ENCODE measurements around the gene OR13C9. TPM values are rescaled to one million over a fixed set of nuclear protein-coding genes. Genes with fewer than 3 reads are reported as not detected.

Gene OR13C9
- total and polyA plus RNA-seq, 2 donors (not counting 3 experiments of a cell fraction or from before 2014, with no cell fraction given) = not detected

GRCh38 chr9:104572612-104573011 lies 45.4 kb downstream of the OR13C9 start:
- CTCF ChIA-PET = no interaction called here
- H4K20me1 ChIP-seq (replicated peaks; ENCODE audit: control insufficient read depth, extremely low read depth, insufficient read depth, low read length) = no peaks in the 10 kb centered on the region
- no TSS peak for BruUV-seq (replicated peaks)
- H3K27ac ChIP-seq (ENCODE audit: insufficient read depth, low read depth, low read length) = no peak overlapping the region
- no peak overlapping the region for H3K9ac ChIP-seq (replicated peaks; ENCODE audit: extremely low read depth, insufficient read depth, low read length)
- H3K4me3 ChIP-seq (replicated peaks in 1 of 3; ENCODE audit: insufficient read depth in 1 of 3, low read depth in 1 of 3, low read length in 3 of 3) = no peak overlapping the region
- intact Hi-C loops (cut with micrococcal nuclease) = no loop called here
- dilution Hi-C loops (cut with MboI; ENCODE audit: extremely low pct_ligation_motif_present, low sequenced_read_pairs) = no loop called here
- H3K9me1 ChIP-seq (replicated peaks; ENCODE audit: control insufficient read depth, extremely low read depth, insufficient read depth, low read length) = no peaks in the 10 kb centered on the region
- H3K9me3 ChIP-seq (replicated peaks; ENCODE audit: control insufficient read depth, insufficient read depth, low read length) = peaks cover 2% of the 10 kb centered on the region
- H3K27me3 ChIP-seq (ENCODE audit: control insufficient read depth in 2 of 2, insufficient read depth in 2 of 2, low read length in 2 of 2) = no peaks in the 10 kb centered on the region
- H3K79me2 ChIP-seq (ENCODE audit: control insufficient read depth, insufficient read depth, low read length) = no peaks in the 10 kb centered on the region
- DNase-seq (ENCODE audit: low read depth, low spot score) (no peak), FAIRE-seq (no peak)
- TF ChIP-seq POLR2A (IDR thresholded peaks at IDR 0.05; ENCODE audit: low read depth, low read length) (no peak), POLR2AphosphoS5 (IDR thresholded peaks at IDR 0.05; ENCODE audit: insufficient read depth, low read depth, low read length) (no peak), GATA2 (IDR thresholded peaks at IDR 0.05; ENCODE audit: insufficient read depth, insufficient read length, low read depth, low read length) (no peak), FOS (IDR thresholded peaks at IDR 0.05; ENCODE audit: borderline replicate concordance, insufficient read depth, low read length) (no peak), CTCF (IDR thresholded peaks at IDR 0.05; ENCODE audit: extremely low read depth in 1 of 2, insufficient read depth in 1 of 2, low read depth in 1 of 2, low read length in 2 of 2) (no peak), MAX (IDR thresholded peaks at IDR 0.05; ENCODE audit: insufficient read depth, insufficient read length) (no peak), MYC (IDR thresholded peaks at IDR 0.05; ENCODE audit: low read depth, low read length) (no peak), EZH2 (IDR thresholded peaks at IDR 0.05; ENCODE audit: borderline replicate concordance, low read depth, low read length, severe bottlenecking) (no peak), JUN (IDR thresholded peaks at IDR 0.05; ENCODE audit: borderline replicate concordance, insufficient read depth, insufficient read length, low read depth) (no peak)
- POLR2A ChIA-PET = no interaction called here
- H2AFZ ChIP-seq (ENCODE audit: low read depth, low read length) = no peak overlapping the region
- H3K4me2 ChIP-seq (ENCODE audit: insufficient read depth, low read length) = no peak overlapping the region
- no peaks in the 10 kb centered on the region for H3K36me3 ChIP-seq (ENCODE audit: control insufficient read depth in 2 of 2, extremely low read depth in 1 of 2, insufficient read depth in 2 of 2, low read length in 2 of 2)
- H3K4me1 ChIP-seq (ENCODE audit: control insufficient read depth, extremely low read depth, insufficient read depth, low read length) = no peaks in the 10 kb centered on the region

Data from endothelial cell of umbilical vein (primary cell).